Activated naive CD4-positive, alpha-beta T cell treated with anti-CD3 and anti-CD28 coated beads, Interleukin-2, amount 50 U/mL, for 24 hours (primary cell): ENCODE data around the gene MACROD2.
"Not testable (repeated sequence)": the region's sequence is repeated elsewhere in the genome, so short reads cannot be mapped to it uniquely, and the experiment has no call there.

Source experiments
- H3K27ac Mint-ChIP-seq: one replicate; pipeline ENCODE4 v1.8.0; 2021; ENCODE audit warnings: mild to moderate bottlenecking, mixed read lengths
- H3K27me3 Mint-ChIP-seq: one replicate; pipeline ENCODE4 v1.8.0; 2021; ENCODE audit warnings: mixed read lengths
- H3K36me3 Mint-ChIP-seq: one replicate; pipeline ENCODE4 v1.8.0; 2021; ENCODE audit warnings: mixed read lengths
- H3K4me1 Mint-ChIP-seq: one replicate; pipeline ENCODE4 v1.8.0; 2021; ENCODE audit warnings: mixed read lengths
- H3K4me3 Mint-ChIP-seq: one replicate; pipeline ENCODE4 v1.8.0; 2021; ENCODE audit warnings: mild to moderate bottlenecking, mixed read lengths
- H3K9me3 Mint-ChIP-seq: one replicate; pipeline ENCODE4 v1.8.0; 2021; ENCODE audit warnings: mixed read lengths

The MACROD2 gene

GRCh38 chr20:13995086-13995665 lies at the start of gene MACROD2:
Gene MACROD2 (plus strand): TSS chr20:13995516.
- H3K4me1 Mint-ChIP-seq = peaks cover 7% of the 10 kb centered on the region
- peaks cover 18% of the 10 kb centered on the region for H3K9me3 Mint-ChIP-seq
- H3K27ac Mint-ChIP-seq = no peak within 1 kb of the TSS
- H3K4me3 Mint-ChIP-seq = peak within 1 kb of the TSS; percentile 43
- H3K36me3 Mint-ChIP-seq = peaks cover 7% of the 10 kb centered on the region
- H3K27me3 Mint-ChIP-seq = peaks cover 31% of the 10 kb centered on the region

DNA sequence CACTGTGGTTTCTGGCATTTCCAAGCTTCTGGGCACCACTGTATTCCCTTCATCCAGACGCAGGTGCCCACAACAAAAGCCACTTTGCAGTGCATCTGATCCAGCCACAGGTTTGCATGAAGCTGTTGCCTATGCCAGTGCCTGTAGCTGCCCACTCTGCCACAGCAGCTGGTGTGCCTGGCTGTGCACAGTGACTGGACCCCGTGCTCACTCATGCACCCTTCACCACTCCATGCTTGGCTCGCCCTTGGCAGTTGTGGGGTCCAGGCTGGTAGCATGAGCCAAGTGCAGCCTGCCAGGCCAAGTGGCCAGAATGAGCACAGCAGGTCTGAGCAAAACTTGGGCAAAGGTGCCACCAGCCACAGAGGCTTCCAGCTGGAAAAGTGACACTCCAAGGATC lies 47.6 kb upstream of the MACROD2 start:
- H3K27me3 Mint-ChIP-seq = peaks cover 4% of the 10 kb centered on the region
- H3K4me3 Mint-ChIP-seq = no peak overlapping the region
- no peak overlapping the region for H3K27ac Mint-ChIP-seq
- H3K36me3 Mint-ChIP-seq = no peaks in the 10 kb centered on the region
- peaks cover 19% of the 10 kb centered on the region for H3K9me3 Mint-ChIP-seq
- no peaks in the 10 kb centered on the region for H3K4me1 Mint-ChIP-seq

- Mint-ChIP-seq H3K27ac (no peak overlapping the region), H3K4me1 (no peaks in the 10 kb centered on the region), H3K27me3 (no peaks in the 10 kb centered on the region), H3K9me3 (peaks cover 15% of the 10 kb centered on the region), H3K36me3 (no peaks in the 10 kb centered on the region), H3K4me3 (no peak overlapping the region)
These were observed 42.1 kb upstream of the MACROD2 start for GRCh38 chr20:13953227-13953626.

GRCh38 chr20:13960119-13960518 lies 35.2 kb upstream of the MACROD2 start:
- Mint-ChIP-seq H3K9me3 (peaks cover 7% of the 10 kb centered on the region), H3K27ac (no peak overlapping the region), H3K36me3 (no peaks in the 10 kb centered on the region), H3K4me1 (no peaks in the 10 kb centered on the region), H3K4me3 (no peak overlapping the region), H3K27me3 (no peaks in the 10 kb centered on the region)

DNA sequence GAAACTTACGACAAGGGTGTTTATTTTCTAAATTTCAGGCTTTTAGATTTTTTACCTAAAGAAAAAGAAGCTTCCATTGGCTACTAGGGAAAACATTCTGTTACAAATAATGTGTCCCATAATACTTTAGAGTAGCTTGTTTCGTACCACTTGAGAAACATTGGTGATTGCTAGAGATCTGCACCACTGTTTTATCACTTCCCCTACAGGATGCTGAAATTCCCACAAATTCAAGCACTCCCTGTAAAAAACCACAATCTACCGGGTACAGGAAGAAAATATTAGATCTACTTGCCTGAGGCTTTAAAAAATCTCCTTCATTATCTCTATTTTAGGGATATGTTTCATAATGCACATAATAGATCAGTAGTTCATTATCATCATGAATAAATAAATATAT lies 34.8 kb upstream of the MACROD2 start:
- no peak overlapping the region for H3K27ac Mint-ChIP-seq

GRCh38 chr20:13984211-13984610 lies 11.1 kb upstream of the MACROD2 start:
- no peak overlapping the region for H3K27ac Mint-ChIP-seq

More for the DNA sequence above, 34.8 kb upstream of the MACROD2 start:
- no peaks in the 10 kb centered on the region for H3K36me3 Mint-ChIP-seq
- no peaks in the 10 kb centered on the region for H3K27me3 Mint-ChIP-seq
- H3K9me3 Mint-ChIP-seq = peaks cover 7% of the 10 kb centered on the region
- no peak overlapping the region for H3K4me3 Mint-ChIP-seq
- no peaks in the 10 kb centered on the region for H3K4me1 Mint-ChIP-seq

DNA sequence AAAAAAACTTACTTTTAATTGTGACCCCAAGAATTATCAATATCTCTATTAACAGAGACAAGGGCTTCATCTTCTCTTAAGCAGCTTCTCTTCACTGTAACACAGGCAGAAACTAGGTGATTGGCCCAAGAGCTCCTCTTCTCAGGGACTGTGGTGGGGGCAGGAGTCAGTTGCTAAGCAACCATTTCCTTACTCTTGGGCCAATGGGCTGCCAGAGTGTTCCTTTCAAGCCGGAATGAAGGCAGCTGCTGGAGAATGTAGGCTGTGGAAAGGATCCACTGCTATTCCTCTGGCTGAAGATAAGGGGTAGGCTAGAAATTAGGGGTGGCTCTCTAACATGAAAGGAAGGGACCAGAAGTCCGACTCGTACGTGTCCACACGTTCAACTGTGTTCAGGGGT lies 4.9 kb upstream of the MACROD2 start, which contains the start of gene SEL1L2:
TSS of gene SEL1L2 (minus strand) at position 150 of the 400 bp plus-strand sequence. CDS start at position 70, 80 bp downstream.
- Mint-ChIP-seq H3K9me3 (peaks cover 21% of the 10 kb centered on the region), H3K27ac (no peak within 1 kb of the TSS)

More at GRCh38 chr20:13984211-13984610, 11.1 kb upstream of the MACROD2 start:
- peaks cover 7% of the 10 kb centered on the region for H3K9me3 Mint-ChIP-seq
- no peaks in the 10 kb centered on the region for H3K27me3 Mint-ChIP-seq
- H3K36me3 Mint-ChIP-seq = no peaks in the 10 kb centered on the region
- no peaks in the 10 kb centered on the region for H3K4me1 Mint-ChIP-seq
- no peak overlapping the region for H3K4me3 Mint-ChIP-seq

GRCh38 chr20:13991311-13991710 lies 4.0 kb upstream of the MACROD2 start:
- H3K4me3 Mint-ChIP-seq = no peak overlapping the region
- H3K27me3 Mint-ChIP-seq = peaks cover 18% of the 10 kb centered on the region
- H3K36me3 Mint-ChIP-seq = peaks cover 4% of the 10 kb centered on the region
- no peak overlapping the region for H3K27ac Mint-ChIP-seq
- peaks cover 17% of the 10 kb centered on the region for H3K9me3 Mint-ChIP-seq
- peaks cover 3% of the 10 kb centered on the region for H3K4me1 Mint-ChIP-seq

More for the DNA sequence above, 4.9 kb upstream of the MACROD2 start, which contains the start of gene SEL1L2:
- no peak within 1 kb of the TSS for H3K4me3 Mint-ChIP-seq
- H3K36me3 Mint-ChIP-seq = peaks cover 2% of the 10 kb centered on the region
- H3K4me1 Mint-ChIP-seq = no peaks in the 10 kb centered on the region
- H3K27me3 Mint-ChIP-seq = peaks cover 15% of the 10 kb centered on the region

- Mint-ChIP-seq H3K9me3 (peaks cover 14% of the 10 kb centered on the region), H3K27me3 (peaks cover 24% of the 10 kb centered on the region)
- H3K27ac Mint-ChIP-seq, H3K36me3 Mint-ChIP-seq, H3K4me1 Mint-ChIP-seq, H3K4me3 Mint-ChIP-seq: not testable (repeated sequence)
These were observed 3.4 kb upstream of the MACROD2 start for GRCh38 chr20:13991955-13992354.

GRCh38 chr20:13995841-13996240 lies 525 bp downstream of the MACROD2 start:
- Mint-ChIP-seq H3K27me3 (peaks cover 32% of the 10 kb centered on the region), H3K27ac (no peak overlapping the region), H3K4me3 (no peak overlapping the region), H3K36me3 (peaks cover 7% of the 10 kb centered on the region), H3K4me1 (peaks cover 7% of the 10 kb centered on the region), H3K9me3 (peaks cover 19% of the 10 kb centered on the region)

GRCh38 chr20:13996265-13996664 lies 949 bp downstream of the MACROD2 start:
- H3K27ac Mint-ChIP-seq = no peak overlapping the region
- peaks cover 7% of the 10 kb centered on the region for H3K36me3 Mint-ChIP-seq
- H3K4me1 Mint-ChIP-seq = peaks cover 7% of the 10 kb centered on the region
- H3K27me3 Mint-ChIP-seq = peaks cover 33% of the 10 kb centered on the region
- peak overlapping the region; percentile 43 for H3K4me3 Mint-ChIP-seq
- peaks cover 19% of the 10 kb centered on the region for H3K9me3 Mint-ChIP-seq

DNA sequence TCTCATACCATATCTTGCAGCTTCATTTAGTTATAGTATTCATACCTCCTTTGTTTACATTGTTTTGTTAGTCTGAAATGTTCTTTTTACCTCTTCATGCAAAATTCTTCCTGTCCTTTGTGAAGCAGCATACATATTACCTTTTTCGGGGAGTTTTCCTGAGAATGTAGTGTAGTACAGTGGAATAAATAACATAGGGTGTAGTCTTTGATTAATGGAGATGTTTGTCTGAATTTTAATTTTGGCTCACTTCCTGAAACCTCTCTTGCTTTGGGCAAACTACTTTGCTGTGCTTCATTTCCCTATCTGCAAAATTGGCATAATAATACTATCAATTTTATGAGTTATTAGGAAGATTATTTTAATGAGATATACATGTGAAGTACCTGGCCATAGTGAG lies 5.6 kb downstream of the MACROD2 start:
- Mint-ChIP-seq H3K27ac (no peak overlapping the region), H3K4me1 (peaks cover 7% of the 10 kb centered on the region), H3K4me3 (no peak overlapping the region), H3K27me3 (peaks cover 22% of the 10 kb centered on the region), H3K9me3 (peaks cover 5% of the 10 kb centered on the region), H3K36me3 (peaks cover 5% of the 10 kb centered on the region)

DNA sequence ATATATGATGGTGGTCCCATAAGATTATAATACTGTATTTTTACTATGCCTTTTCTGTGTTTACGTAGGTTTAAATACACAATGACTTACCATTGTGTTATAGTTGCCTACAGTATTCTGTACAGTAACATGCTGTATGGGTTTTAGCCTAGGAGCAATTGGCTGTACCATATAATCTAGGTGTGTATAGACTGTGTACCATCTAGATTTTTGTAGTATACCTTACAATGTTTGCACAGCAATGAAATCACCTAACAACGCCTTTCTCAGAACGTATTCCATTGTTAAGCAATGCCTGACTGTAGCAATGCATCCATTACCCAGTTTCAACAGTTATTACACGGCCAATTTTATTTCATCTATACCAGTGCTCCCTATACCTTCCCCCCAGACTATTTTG lies 10.7 kb downstream of the MACROD2 start:
- H3K9me3 Mint-ChIP-seq = peaks cover 5% of the 10 kb centered on the region
- H3K36me3 Mint-ChIP-seq = no peaks in the 10 kb centered on the region
- no peaks in the 10 kb centered on the region for H3K4me1 Mint-ChIP-seq
- H3K27ac Mint-ChIP-seq = no peak overlapping the region
- peaks cover 1% of the 10 kb centered on the region for H3K27me3 Mint-ChIP-seq
- no peak overlapping the region for H3K4me3 Mint-ChIP-seq

- Mint-ChIP-seq H3K27ac (no peak overlapping the region), H3K27me3 (no peaks in the 10 kb centered on the region), H3K36me3 (no peaks in the 10 kb centered on the region), H3K9me3 (peaks cover 10% of the 10 kb centered on the region), H3K4me3 (no peak overlapping the region), H3K4me1 (no peaks in the 10 kb centered on the region)
These were observed 13.9 kb downstream of the MACROD2 start for GRCh38 chr20:14009208-14009607.

DNA sequence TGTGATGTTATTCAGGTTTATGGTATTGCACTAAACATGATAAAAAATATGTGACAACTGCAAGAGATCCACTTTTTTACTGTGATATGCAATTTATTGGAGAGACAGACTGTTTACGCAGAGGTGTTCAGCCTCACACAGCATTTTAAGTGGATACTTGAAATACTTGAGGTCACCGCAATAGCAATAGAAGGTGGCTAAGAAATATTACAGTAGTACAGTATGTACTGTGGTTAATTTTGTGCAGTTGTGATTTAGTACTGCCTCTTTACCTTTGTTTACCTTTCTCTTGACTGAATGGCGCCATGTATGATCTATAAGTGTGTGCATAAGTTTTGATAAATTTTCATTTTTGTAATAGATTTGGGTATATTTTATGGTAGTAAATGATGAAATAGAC lies 17.4 kb downstream of the MACROD2 start:
- no peaks in the 10 kb centered on the region for H3K27me3 Mint-ChIP-seq
- H3K4me3 Mint-ChIP-seq = no peak overlapping the region
- no peaks in the 10 kb centered on the region for H3K4me1 Mint-ChIP-seq
- peaks cover 15% of the 10 kb centered on the region for H3K9me3 Mint-ChIP-seq
- no peaks in the 10 kb centered on the region for H3K36me3 Mint-ChIP-seq
- no peak overlapping the region for H3K27ac Mint-ChIP-seq

DNA sequence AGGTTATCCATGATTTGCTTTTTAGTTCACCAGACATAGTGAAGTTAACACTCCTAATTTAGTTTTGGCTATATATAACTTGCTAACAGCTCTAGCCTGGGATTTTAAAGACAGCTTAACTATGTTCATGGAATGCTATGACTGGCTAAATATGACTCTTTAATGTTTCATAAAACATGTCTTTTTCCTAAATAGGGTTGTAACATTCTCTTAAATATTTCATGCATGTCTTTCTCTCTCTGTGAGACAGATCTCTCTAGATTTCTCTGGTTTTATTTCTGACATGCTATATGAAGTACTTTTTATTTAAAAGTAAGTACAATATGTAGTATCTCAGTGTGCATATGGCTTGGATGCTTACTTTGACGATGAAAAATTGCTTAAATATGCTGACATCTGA lies 35.7 kb downstream of the MACROD2 start:
- H3K4me3 Mint-ChIP-seq = no peak overlapping the region
- H3K27ac Mint-ChIP-seq = no peak overlapping the region
- H3K27me3 Mint-ChIP-seq = no peaks in the 10 kb centered on the region
- H3K36me3 Mint-ChIP-seq = no peaks in the 10 kb centered on the region
- H3K4me1 Mint-ChIP-seq = no peaks in the 10 kb centered on the region
- H3K9me3 Mint-ChIP-seq = no peaks in the 10 kb centered on the region

DNA sequence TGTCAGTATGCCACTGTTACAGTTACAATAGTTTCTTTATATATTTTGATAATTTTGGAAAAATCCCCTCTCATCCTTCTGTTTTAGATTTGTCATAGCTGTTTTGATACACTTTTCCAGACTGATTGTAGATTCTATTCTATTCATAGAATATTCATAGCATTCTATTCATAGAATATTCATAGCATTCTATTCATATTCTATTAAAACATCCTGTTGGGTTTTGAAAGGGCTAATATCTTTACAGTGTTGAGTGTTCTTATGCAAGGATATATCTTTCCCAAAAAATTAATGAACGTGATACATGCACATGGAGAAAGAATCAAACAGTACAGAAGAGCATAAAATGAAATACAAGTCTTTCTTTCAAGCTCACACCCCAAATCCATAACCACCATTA lies 38.0 kb downstream of the MACROD2 start:
- Mint-ChIP-seq H3K9me3 (no peaks in the 10 kb centered on the region), H3K36me3 (no peaks in the 10 kb centered on the region), H3K4me3 (no peak overlapping the region), H3K4me1 (no peaks in the 10 kb centered on the region), H3K27me3 (no peaks in the 10 kb centered on the region), H3K27ac (no peak overlapping the region)
